ENCODE data around the gene NUTM2F. TPM values are rescaled to one million over a fixed set of nuclear protein-coding genes. Genes with fewer than 3 reads are reported as not detected.
A peak's percentile ranks its signal among the peaks of the same experiment; 100 is the strongest.

Gene NUTM2F
- total and polyA plus RNA-seq, 8 donors = 0.07 to 0.11 TPM; not detected in 6

GRCh38 chr9:94303321-94303720 is 25.1 kb downstream of the NUTM2F start:
- intact Hi-C loops (cut with DNase I) = no loop called here
- Histone ChIP-seq H3K27ac (no peak overlapping the region), H3K27me3 (no peaks in the 10 kb centered on the region), H3K4me1 (peaks cover 0 to 4% (median 0%) of the 10 kb centered on the region in 3 donors), H3K9me3 (no peaks in the 10 kb centered on the region), H3K36me3 (no peaks in the 10 kb centered on the region), H3K4me3 (no peak overlapping the region)
- ATAC-seq = no peak
- no peak for DNase-seq
- TF ChIP-seq CTCF (IDR thresholded peaks at IDR 0.05) = no peak
- FAIRE-seq = no peak

DNA sequence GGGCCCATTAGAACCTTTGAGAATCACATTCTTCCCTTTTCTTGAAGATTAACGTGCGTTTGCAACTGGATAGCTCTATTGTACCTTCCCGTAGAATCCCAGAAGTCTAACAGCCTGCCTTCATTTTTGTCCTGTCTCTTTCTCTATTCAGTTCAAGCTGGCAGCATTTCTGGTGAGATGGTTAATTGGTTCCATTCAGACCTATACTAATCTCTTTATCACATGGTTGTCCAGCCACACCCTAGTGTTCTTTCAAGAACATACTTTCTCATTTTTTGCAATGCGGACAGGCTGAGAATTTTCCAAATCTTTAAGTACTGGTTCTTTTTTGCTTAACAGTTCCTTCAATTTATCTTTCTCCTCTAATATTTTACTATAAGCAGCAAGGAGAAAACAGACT is 26.0 kb downstream of the NUTM2F start:
- no peak overlapping the region for H3K27ac ChIP-seq
- H3K36me3 ChIP-seq = no peaks in the 10 kb centered on the region
- 93 to 100% methylated on average over 4 of the region's 4 CpGs for whole genome bisulfite sequencing, 2 donors
- no peak for TF ChIP-seq CTCF (IDR thresholded peaks at IDR 0.05)
- FAIRE-seq (no peak), DNase-seq (no peak), ATAC-seq (no peak)
- no peak overlapping the region for H3K4me3 ChIP-seq
- H3K4me1 ChIP-seq = peaks cover 0 to 4% (median 0%) of the 10 kb centered on the region in 3 donors
- no peaks in the 10 kb centered on the region for H3K27me3 ChIP-seq
- intact Hi-C loops (cut with DNase I) = no loop called here
- no peaks in the 10 kb centered on the region for H3K9me3 ChIP-seq

- Histone ChIP-seq H3K36me3 (no peaks in the 10 kb centered on the region), H3K4me1 (peaks cover 0 to 4% (median 0%) of the 10 kb centered on the region in 3 donors), H3K27me3 (no peaks in the 10 kb centered on the region), H3K9me3 (no peaks in the 10 kb centered on the region), H3K4me3 (no peak overlapping the region), H3K27ac (no peak overlapping the region)
- ATAC-seq = no peak
- DNase-seq = no peak
- 89 to 91% methylated on average over 5 of the region's 5 CpGs for WGBS, 2 donors
- no peak for TF ChIP-seq CTCF (IDR thresholded peaks at IDR 0.05)
- no peak for FAIRE-seq
- intact Hi-C loops (cut with DNase I) = no loop called here
Measured at GRCh38 chr9:94301583-94301982, 26.9 kb downstream of the NUTM2F start.

GRCh38 chr9:94300470-94301301 is 27.8 kb downstream of the NUTM2F start:
- peak in 1 of 6 donors; percentile 24 for DNase-seq

More at GRCh38 chr9:94300470-94301301, 27.8 kb downstream of the NUTM2F start:
- TF ChIP-seq CTCF (IDR thresholded peaks at IDR 0.05) = no peak
- Histone ChIP-seq H3K9me3 (no peaks in the 10 kb centered on the region), H3K36me3 (no peaks in the 10 kb centered on the region), H3K4me3 (no peak overlapping the region), H3K27ac (no peak overlapping the region), H3K27me3 (no peaks in the 10 kb centered on the region), H3K4me1 (peaks cover 0 to 4% (median 0%) of the 10 kb centered on the region in 3 donors)
- intact Hi-C loops (cut with DNase I) = no loop called here
- WGBS, 2 donors = 96 to 97% methylated on average over 20 of the region's 20 CpGs
- no peak for ATAC-seq
- FAIRE-seq = no peak

All from pancreas (tissue), 10 donors.